ENCODE measurements around the gene GPR21. TPM values are rescaled to one million over a fixed set of nuclear protein-coding genes. Genes with fewer than 3 reads are reported as not detected.

The GPR21 gene
- total and polyA plus RNA-seq, 2 of the 13 experiments (the other 11 are each of a cell fraction or from before 2014, with no cell fraction given): 0.29 to 0.32 TPM

- Histone ChIP-seq H2AFZ (ENCODE audit: low read length) (no peak overlapping the region), H3K79me2 (ENCODE audit: insufficient read depth, low read length) (no peaks in the 10 kb centered on the region), H3K9ac (ENCODE audit: insufficient read depth, low read depth, low read length) (no peak overlapping the region), H3K4me2 (ENCODE audit: low read depth, low read length) (no peak overlapping the region), H3K9me3 (ENCODE audit: low read length) (no peaks in the 10 kb centered on the region), H3K4me3 (replicated peaks in 1 of 3; ENCODE audit: insufficient read depth in 1 of 3, low read depth in 2 of 3, low read length in 3 of 3) (no peak overlapping the region), H3K4me1 (ENCODE audit: insufficient read depth, low read length) (peaks cover 16% of the 10 kb centered on the region; the same call in 1 of the 2 replicates), H3K27ac (ENCODE audit: extremely low read length, insufficient read depth, low read length) (no peak overlapping the region), H4K20me1 (ENCODE audit: insufficient read depth, low read length) (no peaks in the 10 kb centered on the region), H3K36me3 (replicated peaks in 1 of 2; ENCODE audit: control insufficient read depth in 1 of 2, insufficient read depth in 2 of 2, low read length in 2 of 2) (peaks cover 6 to 17% of the 10 kb centered on the region in 2 experiments), H3K27me3 (ENCODE audit: control insufficient read depth in 1 of 2, insufficient read depth in 2 of 2, low read length in 2 of 2) (no peaks in the 10 kb centered on the region)
- in situ Hi-C loops (cut with HindIII; ENCODE audit: extremely low pct_ligation_motif_present, low pct_unique_long_range_greater_than_20kb): no loop called here
- POLR2A ChIA-PET: no interaction called here
- no peak for FAIRE-seq
- CTCF ChIA-PET (ENCODE audit: low intra/inter-chr PET ratio, low total read pairs): no interaction called here
- BruUV-seq (replicated peaks): no TSS peak
- TF ChIP-seq PATZ1 (CRISPR knock-in tag; IDR thresholded peaks at IDR 0.05) (no peak), CBFB (CRISPR knock-in tag; IDR thresholded peaks at IDR 0.05) (no peak), SCMH1 (CRISPR knock-in tag; IDR thresholded peaks at IDR 0.05; ENCODE audit: borderline replicate concordance) (no peak)
- intact Hi-C loops (cut with micrococcal nuclease; ENCODE audit: unreplicated experiment): no loop called here
- no peak for ATAC-seq
- DNase-seq (ENCODE audit: low spot score): no peak
- 100% methylated on average over 1 of the region's 1 CpG for WGBS (ENCODE audit: low lambda C conversion rate)
Observed at GRCh38 chr9:123000371-123001068, 32.9 kb upstream of the GPR21 start.

- H3K4me2 ChIP-seq (ENCODE audit: low read depth, low read length): no peak overlapping the region
- ChIA-PET POLR2A (no interaction called here), CTCF (ENCODE audit: low intra/inter-chr PET ratio, low total read pairs) (no interaction called here)
- no peak overlapping the region for H2AFZ ChIP-seq (ENCODE audit: low read length)
- H3K4me1 ChIP-seq (ENCODE audit: insufficient read depth, low read length): peaks cover 25% of the 10 kb centered on the region
- in situ Hi-C loops (cut with HindIII; ENCODE audit: extremely low pct_ligation_motif_present, low pct_unique_long_range_greater_than_20kb): no loop called here
- DNase-seq (ENCODE audit: low spot score) (no peak), FAIRE-seq (no peak), ATAC-seq (no peak)
- no peak overlapping the region for H3K4me3 ChIP-seq (replicated peaks in 1 of 3; ENCODE audit: insufficient read depth in 1 of 3, low read depth in 2 of 3, low read length in 3 of 3)
- H3K36me3 ChIP-seq (replicated peaks in 1 of 2; ENCODE audit: control insufficient read depth in 1 of 2, insufficient read depth in 2 of 2, low read length in 2 of 2): peaks cover 6 to 10% of the 10 kb centered on the region in 2 experiments; a peak in 4 of 5 replicates
- no peaks in the 10 kb centered on the region for H3K79me2 ChIP-seq (ENCODE audit: insufficient read depth, low read length)
- no peak overlapping the region for H3K9ac ChIP-seq (ENCODE audit: insufficient read depth, low read depth, low read length)
- intact Hi-C loops (cut with micrococcal nuclease; ENCODE audit: unreplicated experiment): no loop called here
- 94% methylated on average over 5 of the region's 5 CpGs for WGBS (ENCODE audit: low lambda C conversion rate)
- no peaks in the 10 kb centered on the region for H3K27me3 ChIP-seq (ENCODE audit: control insufficient read depth in 1 of 2, insufficient read depth in 2 of 2, low read length in 2 of 2)
- no peaks in the 10 kb centered on the region for H4K20me1 ChIP-seq (ENCODE audit: insufficient read depth, low read length)
- no TSS peak for BruUV-seq (replicated peaks)
- H3K9me3 ChIP-seq (ENCODE audit: low read length): no peaks in the 10 kb centered on the region
- H3K27ac ChIP-seq (ENCODE audit: extremely low read length, insufficient read depth, low read length): no peak overlapping the region
- TF ChIP-seq ZNF570 (CRISPR knock-in tag; IDR thresholded peaks at IDR 0.05; ENCODE audit: borderline replicate concordance): no peak
- no peak for TF ChIP-seq ZNF235 (CRISPR knock-in tag; IDR thresholded peaks at IDR 0.05; ENCODE audit: borderline replicate concordance)
- TF ChIP-seq HNRNPK (IDR thresholded peaks at IDR 0.05; ENCODE audit: low read depth, low read length, poor library complexity, severe bottlenecking): peak; percentile 33
- no peak for TF ChIP-seq ZUFSP (CRISPR knock-in tag; IDR thresholded peaks at IDR 0.05; ENCODE audit: borderline replicate concordance)
- no peak for TF ChIP-seq ZNF746 (CRISPR knock-in tag; IDR thresholded peaks at IDR 0.05)
Observed at GRCh38 chr9:123002754-123003153, 30.7 kb upstream of the GPR21 start.
